Measurements from ENCODE around the gene HBQ1. TPM values are rescaled to one million over a fixed set of nuclear protein-coding genes. Genes with fewer than 3 reads are reported as not detected.

The HBQ1 gene
- total RNA-seq, 1 experiment from 2014 or later: not detected

GRCh38 chr16:164827-165538 lies 15.3 kb upstream of the HBQ1 start:
- Histone ChIP-seq H3K79me2 (ENCODE audit: low read length) (no peaks in the 10 kb centered on the region), H3K9me2 (replicated peaks; ENCODE audit: low read length) (no peaks in the 10 kb centered on the region), H3K9ac (ENCODE audit: low read length) (no peak overlapping the region), H3K4me2 (ENCODE audit: low read length) (no peak overlapping the region), H3K4me1 (ENCODE audit: insufficient read depth, low read length) (no peaks in the 10 kb centered on the region), H4K20me1 (ENCODE audit: low read length) (no peaks in the 10 kb centered on the region), H3F3A (ENCODE audit: low read length, unreplicated experiment) (no peaks in the 10 kb centered on the region), H3K27me3 (ENCODE audit: low read length) (peaks cover 20% of the 10 kb centered on the region), H2AFZ (ENCODE audit: low read length) (no peak overlapping the region), H3K36me3 (ENCODE audit: low read depth, low read length) (no peaks in the 10 kb centered on the region), H3K9me3 (ENCODE audit: low read length) (no peaks in the 10 kb centered on the region), H3K27ac (ENCODE audit: low read length) (no peak overlapping the region), H3K4me3 (ENCODE audit: low read length) (no peak overlapping the region)
- TF ChIP-seq EZH2 (IDR thresholded peaks at IDR 0.05; ENCODE audit: low read length, unreplicated experiment) (no peak), EZH2phosphoT487 (IDR thresholded peaks at IDR 0.05; ENCODE audit: borderline replicate concordance, low read length) (no peak), CTCF (conservative IDR thresholded peaks at IDR 0.05; ENCODE audit: low read depth, low read length) (no peak)
- no peak for ATAC-seq
- POLR2A ChIA-PET (ENCODE audit: unreplicated experiment): no interaction called here
- intact Hi-C loops (cut with micrococcal nuclease): no loop called here
- no TSS peak for BruUV-seq (replicated peaks)
- DNase-seq: no peak
- CTCF ChIA-PET: no interaction called here

- ATAC-seq (no peak), DNase-seq (no peak)
- no peaks in the 10 kb centered on the region for H3F3A ChIP-seq (ENCODE audit: low read length, unreplicated experiment)
- no peak within 1 kb of the TSS for H3K4me2 ChIP-seq (ENCODE audit: low read length)
- no peaks in the 10 kb centered on the region for H3K9me3 ChIP-seq (ENCODE audit: low read length)
- ChIA-PET CTCF (no interaction called here), POLR2A (ENCODE audit: unreplicated experiment) (no interaction called here)
- H3K4me1 ChIP-seq (ENCODE audit: insufficient read depth, low read length): no peaks in the 10 kb centered on the region
- H2AFZ ChIP-seq (ENCODE audit: low read length): no peak within 1 kb of the TSS
- no peak within 1 kb of the TSS for H3K9ac ChIP-seq (ENCODE audit: low read length)
- no peaks in the 10 kb centered on the region for H4K20me1 ChIP-seq (ENCODE audit: low read length)
- H3K4me3 ChIP-seq (ENCODE audit: low read length): no peak within 1 kb of the TSS
- TF ChIP-seq CTCF (conservative IDR thresholded peaks at IDR 0.05; ENCODE audit: low read depth, low read length) (no peak), EZH2 (IDR thresholded peaks at IDR 0.05; ENCODE audit: low read length, unreplicated experiment) (peak; percentile 24), EZH2phosphoT487 (IDR thresholded peaks at IDR 0.05; ENCODE audit: borderline replicate concordance, low read length) (no peak)
- H3K27ac ChIP-seq (ENCODE audit: low read length): no peak within 1 kb of the TSS
- no peaks in the 10 kb centered on the region for H3K79me2 ChIP-seq (ENCODE audit: low read length)
- peaks cover 20% of the 10 kb centered on the region for H3K27me3 ChIP-seq (ENCODE audit: low read length)
- no TSS peak for BruUV-seq (replicated peaks)
- intact Hi-C loops (cut with micrococcal nuclease): no loop called here
- no peaks in the 10 kb centered on the region for H3K36me3 ChIP-seq (ENCODE audit: low read depth, low read length)
- no peaks in the 10 kb centered on the region for H3K9me2 ChIP-seq (replicated peaks; ENCODE audit: low read length)
These were observed 14.5 kb upstream of the HBQ1 start, which contains the start of gene HBM for GRCh38 chr16:165539-166374. Gene HBM, plus strand, starts transcription at chr16:165978. Its CDS starts 20 bp downstream, at chr16:165998.
